Lung (tissue), 12 donors: ENCODE data around the gene E2F6. TPM values are rescaled to one million over a fixed set of nuclear protein-coding genes. Genes with fewer than 3 reads are reported as not detected.
A peak's percentile ranks its signal among the peaks of the same experiment; 100 is the strongest.

Experiments used
- ATAC-seq: fragments of 200-7000 bp; cut with Tn5 transposase; one replicate; pipeline ENCODE4 v1.9.1; 2020; ENCODE audit warnings: moderate number of reproducible peaks; ENCODE audit not compliant: insufficient read depth, low FRiP score
- DNase-seq, 3 donors: peaks; one replicate each; pipeline ENCODE4 v3.0.0-alpha.2; 2013 to 2017
- H3K27ac ChIP-seq, 2 donors: one replicate each; pipeline ENCODE4 v1.5.1; 2013; ENCODE audit warnings: mild to moderate bottlenecking in 2 of 2, moderate library complexity in 2 of 2, control low read depth in 1 of 2, inconsistent platforms in 1 of 2, low read depth in 1 of 2, low read length in 1 of 2
- H3K27me3 ChIP-seq, 3 donors: one replicate each; pipeline ENCODE4 v1.5.1; 2013; ENCODE audit warnings: low read length in 2 of 3; ENCODE audit not compliant: control insufficient read depth in 3 of 3, insufficient read depth in 3 of 3
- H3K36me3 ChIP-seq, 4 donors: one replicate each; pipeline ENCODE4 v1.5.1; 2013; ENCODE audit warnings: low read length in 4 of 4, mild to moderate bottlenecking in 1 of 4, moderate library complexity in 1 of 4; ENCODE audit not compliant: control insufficient read depth in 4 of 4, insufficient read depth in 4 of 4
- H3K4me1 ChIP-seq, 5 donors: one replicate each; pipeline ENCODE4 v1.5.1; 2013; ENCODE audit warnings: low read length in 5 of 5, mild to moderate bottlenecking in 2 of 5, moderate library complexity in 1 of 5; ENCODE audit not compliant: control insufficient read depth in 5 of 5, insufficient read depth in 5 of 5
- H3K4me3 ChIP-seq: one replicate; pipeline ENCODE4 v1.5.1; 2013; ENCODE audit warnings: mild to moderate bottlenecking, control low read depth, moderate library complexity
- H3K9ac ChIP-seq, 2 donors: one replicate each; pipeline ENCODE4 v1.5.1; 2013; ENCODE audit warnings: low read length in 2 of 2, control low read depth in 1 of 2; ENCODE audit not compliant: insufficient read depth in 1 of 2
- H3K9me3 ChIP-seq, 4 donors: one replicate each; pipeline ENCODE4 v1.5.1; 2013; ENCODE audit warnings: low read length in 3 of 4, mild to moderate bottlenecking in 1 of 4, moderate library complexity in 1 of 4; ENCODE audit not compliant: control insufficient read depth in 4 of 4, insufficient read depth in 3 of 4
- CTCF ChIP-seq: IDR thresholded peaks from 2 replicates; pipeline ENCODE4 v1.5.1; 2012; ENCODE audit warnings: mild to moderate bottlenecking; ENCODE audit errors: control extremely low read depth, extremely low read depth
- WGBS, 2 donors: extraction: QIAGEN DNeasy Blood & Tissue Kit; methylation state at CpG; one replicate each; pipeline ENCODE4 v1.1.7; 2013; 5-methylcytosine and 5-hydroxymethylcytosine counted together
- polyA plus RNA-seq, 2 donors: library from polyadenylated mRNA; stranded (reverse); fragments of 200-250 nt; gene quantifications; one replicate each; pipeline ENCODE4 v1.2.1, GENCODE V29; 2013
- total RNA-seq, 2 donors: library from RNA; depleted of rRNA in 1 of 2; stranded (reverse); fragments of >200 nt in 1 of 2; gene quantifications; one replicate each; pipeline ENCODE4 v1.2.1, GENCODE V29; 2014 to 2021
- donor health status: control.
- donor health status: control.
- donor health status: Bipolar disorder and iron deficiency.
- donor health status: healthy.
- donor health status: DM: yes; HTN: yes; CAD: no.

E2F6 gene
- total and polyA plus RNA-seq, 4 donors: 8.5 to 13.8 (median 11.1) TPM

GRCh38 chr2:11482473-11483035 is 16.6 kb upstream of the E2F6 start:
- no peak overlapping the region for H3K9ac ChIP-seq
- peak; percentile 8 for ATAC-seq
- TF ChIP-seq CTCF: no peak

GRCh38 chr2:11481789-11482472 is 16.0 kb upstream of the E2F6 start:
- ATAC-seq (no peak), DNase-seq (peak in 2 of 3 donors; percentile 15 to 20)
- 24 to 38% methylated on average over 59 to 61 of the region's 61 CpGs for WGBS, 2 donors
- no peak overlapping the region for H3K27ac ChIP-seq
- no peaks in the 10 kb centered on the region for H3K36me3 ChIP-seq
- no peak for TF ChIP-seq CTCF
- no peak overlapping the region for H3K9ac ChIP-seq
- H3K27me3 ChIP-seq: peaks cover 0 to 6% (median 2%) of the 10 kb centered on the region in 3 donors
- no peaks in the 10 kb centered on the region for H3K9me3 ChIP-seq
- peaks cover 0 to 25% (median 4%) of the 10 kb centered on the region in 5 donors for H3K4me1 ChIP-seq
- no peak overlapping the region for H3K4me3 ChIP-seq

More at GRCh38 chr2:11482473-11483035, 16.6 kb upstream of the E2F6 start:
- Histone ChIP-seq H3K4me3 (peak overlapping the region; percentile 27), H3K27ac (peak overlapping the region in 1 of 2 donors; percentile 13), H3K36me3 (no peaks in the 10 kb centered on the region), H3K27me3 (peaks cover 0 to 6% (median 2%) of the 10 kb centered on the region in 3 donors), H3K4me1 (peaks cover 0 to 25% (median 4%) of the 10 kb centered on the region in 5 donors), H3K9me3 (no peaks in the 10 kb centered on the region)
- 1 to 2% methylated on average over 19 to 70 of the region's 70 CpGs for WGBS, 2 donors
- peak; percentile 65 to 77 (median 76) for DNase-seq

GRCh38 chr2:11481426-11481788 is 15.4 kb upstream of the E2F6 start:
- H3K9me3 ChIP-seq: no peaks in the 10 kb centered on the region
- peaks cover 0 to 25% (median 4%) of the 10 kb centered on the region in 5 donors for H3K4me1 ChIP-seq
- H3K27ac ChIP-seq: no peak overlapping the region
- H3K9ac ChIP-seq: no peak overlapping the region
- 64 to 75% methylated on average over 6 of the region's 6 CpGs for WGBS, 2 donors
- no peak overlapping the region for H3K4me3 ChIP-seq
- TF ChIP-seq CTCF: no peak
- DNase-seq: no peak
- H3K27me3 ChIP-seq: peaks cover 0 to 6% (median 2%) of the 10 kb centered on the region in 3 donors
- no peaks in the 10 kb centered on the region for H3K36me3 ChIP-seq
- ATAC-seq: no peak
